ENCODE results near the gene IMPACT.

The IMPACT gene, protein sequence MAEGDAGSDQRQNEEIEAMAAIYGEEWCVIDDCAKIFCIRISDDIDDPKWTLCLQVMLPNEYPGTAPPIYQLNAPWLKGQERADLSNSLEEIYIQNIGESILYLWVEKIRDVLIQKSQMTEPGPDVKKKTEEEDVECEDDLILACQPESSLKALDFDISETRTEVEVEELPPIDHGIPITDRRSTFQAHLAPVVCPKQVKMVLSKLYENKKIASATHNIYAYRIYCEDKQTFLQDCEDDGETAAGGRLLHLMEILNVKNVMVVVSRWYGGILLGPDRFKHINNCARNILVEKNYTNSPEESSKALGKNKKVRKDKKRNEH

DNA sequence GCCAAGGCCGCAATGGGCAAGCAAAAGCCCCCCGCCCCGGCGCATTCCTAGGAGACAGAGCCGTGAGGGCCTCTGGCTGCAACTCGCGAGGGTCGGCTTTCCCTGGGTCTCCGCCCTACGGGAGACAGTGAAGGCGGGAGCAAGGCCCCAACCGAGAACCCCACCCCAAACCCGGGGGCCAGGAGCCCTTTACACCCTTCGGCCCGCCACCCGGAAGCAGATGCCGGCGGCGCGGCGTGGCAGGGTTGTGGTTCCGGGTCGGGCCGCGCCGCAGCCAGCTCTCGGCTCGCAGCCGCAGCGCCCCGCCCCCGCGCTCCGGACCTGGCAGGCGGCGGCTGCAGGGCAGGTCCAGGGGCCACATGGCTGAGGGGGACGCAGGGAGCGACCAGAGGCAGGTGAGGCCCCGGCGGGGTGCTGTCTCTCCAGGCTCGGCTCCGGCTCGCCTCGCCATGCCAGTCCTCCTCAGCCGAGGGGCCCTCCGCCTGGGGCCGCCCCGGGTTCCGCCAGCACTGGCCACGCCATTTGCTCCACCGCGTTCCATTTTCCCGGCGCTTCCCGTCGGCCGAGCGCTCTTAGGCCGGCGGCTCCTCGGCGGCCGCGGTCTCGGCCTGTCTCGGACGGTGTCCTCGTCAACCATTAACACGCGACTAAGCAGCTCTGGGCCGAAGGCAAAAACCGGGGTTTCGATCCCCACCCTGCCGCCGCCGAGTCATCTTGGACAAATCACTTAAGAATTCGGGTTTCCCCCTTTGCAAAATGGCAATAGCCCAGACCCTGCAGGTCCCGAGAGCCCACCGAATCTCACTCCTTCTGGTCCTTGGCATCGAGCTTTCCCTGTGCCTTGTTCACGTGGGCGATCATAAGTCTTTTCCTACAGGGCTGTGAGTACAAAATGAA is at the start of gene IMPACT:
TSS of gene IMPACT (plus strand) at position 273 of the 897 bp plus-strand sequence. CDS start at position 360, 87 bp downstream.
- in situ Hi-C loops (cut with MboI; ENCODE audit: low sequenced_read_pairs) = no loop called here

GRCh38 chr18:24378598-24378997 is 47.9 kb upstream of the IMPACT start:
- in situ Hi-C loops (cut with MboI; ENCODE audit: low sequenced_read_pairs) = no loop called here

- in situ Hi-C loops (cut with MboI; ENCODE audit: low sequenced_read_pairs) = no loop called here
These were observed 46.2 kb upstream of the IMPACT start for GRCh38 chr18:24380163-24380747.

DNA sequence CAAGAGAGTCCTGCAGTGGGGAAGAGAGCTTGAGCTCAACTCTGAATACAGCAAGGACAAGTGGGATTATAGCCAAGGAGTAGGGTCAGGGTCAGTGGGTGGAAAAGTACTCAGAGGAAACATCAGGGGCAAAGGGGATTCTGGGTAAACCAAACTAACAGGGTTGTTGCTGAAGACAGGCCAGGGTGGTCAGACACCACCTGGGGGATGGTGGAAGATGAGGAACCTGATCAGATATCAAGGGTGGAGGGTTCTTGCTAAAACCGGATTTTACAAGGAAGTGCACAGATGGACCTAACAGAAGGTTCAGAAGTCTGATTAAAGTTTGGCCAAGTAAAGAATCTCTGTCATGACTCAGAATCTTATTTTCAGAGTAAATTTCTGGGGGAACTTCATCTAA is 45.3 kb upstream of the IMPACT start:
- in situ Hi-C loops (cut with MboI; ENCODE audit: low sequenced_read_pairs) = no loop called here

DNA sequence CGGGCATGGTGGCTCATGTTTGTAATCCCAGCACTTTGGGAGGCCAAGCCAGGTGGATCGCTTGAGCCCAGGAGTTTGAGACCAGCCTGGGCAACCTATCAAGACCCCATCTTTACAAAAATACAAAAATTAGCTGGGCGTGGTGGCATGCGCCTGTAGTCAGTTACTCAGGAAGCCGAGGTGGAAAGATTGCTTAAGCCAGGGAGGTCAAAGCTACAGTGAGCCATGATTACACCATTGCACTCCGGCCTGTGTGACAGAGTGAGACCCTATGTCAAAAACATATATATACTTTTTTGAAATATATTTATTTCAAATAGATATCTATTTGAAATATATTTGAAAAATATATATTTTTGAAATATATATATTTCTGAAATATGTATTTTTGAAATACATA is 39.8 kb upstream of the IMPACT start:
- in situ Hi-C loops (cut with MboI; ENCODE audit: low sequenced_read_pairs) = no loop called here

DNA sequence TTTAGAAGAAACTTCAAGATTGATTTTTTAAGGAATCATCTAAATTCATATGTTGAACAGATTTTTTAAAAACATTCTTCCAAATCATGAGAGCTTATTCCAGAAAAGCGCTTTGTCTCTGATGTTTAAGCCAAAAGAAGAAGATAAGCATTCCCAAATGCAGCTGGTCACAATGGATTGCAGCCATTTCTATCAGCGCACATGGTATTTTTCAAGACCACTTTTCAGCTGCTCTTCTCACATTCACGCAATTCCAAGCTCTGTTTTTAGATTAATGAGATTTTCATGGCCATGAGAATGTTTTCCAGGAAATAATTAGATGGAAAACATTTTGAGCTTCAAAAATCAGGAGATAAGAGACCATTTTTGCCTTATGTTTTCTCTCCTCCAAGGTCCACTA is 37.5 kb upstream of the IMPACT start:
- in situ Hi-C loops (cut with MboI; ENCODE audit: low sequenced_read_pairs) = no loop called here

GRCh38 chr18:24395049-24395795 is 31.2 kb upstream of the IMPACT start:
- in situ Hi-C loops (cut with MboI; ENCODE audit: low sequenced_read_pairs) = no loop called here

DNA sequence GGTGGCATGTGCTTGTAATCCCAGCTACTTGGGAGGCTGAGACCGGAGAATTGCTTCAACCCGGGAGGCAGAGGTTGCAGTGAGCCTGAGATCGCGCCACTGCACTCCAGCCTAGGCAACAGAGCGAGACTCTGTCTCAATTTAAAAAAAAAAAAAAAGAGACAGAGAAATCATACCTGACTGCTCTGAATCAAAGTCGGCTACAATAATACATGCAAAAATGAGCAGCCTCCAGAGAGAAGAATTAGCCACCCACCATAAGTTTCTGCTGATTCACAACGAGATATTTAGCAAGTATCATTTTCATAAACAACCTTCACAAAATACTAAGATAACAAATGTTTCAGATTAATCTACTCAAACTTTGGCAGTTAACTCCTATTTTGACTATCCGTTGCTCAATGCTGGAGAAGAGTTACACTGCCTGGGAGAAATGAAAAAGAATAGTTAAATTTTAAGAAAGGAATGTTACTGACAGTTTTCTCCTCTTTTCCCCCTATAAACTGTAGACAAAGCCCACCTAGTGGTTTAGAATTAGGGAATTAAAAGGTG is 30.3 kb upstream of the IMPACT start:
- in situ Hi-C loops (cut with MboI; ENCODE audit: low sequenced_read_pairs) = no loop called here

- in situ Hi-C loops (cut with MboI; ENCODE audit: low sequenced_read_pairs) = no loop called here
These were observed 29.3 kb upstream of the IMPACT start for GRCh38 chr18:24397131-24397693.

DNA sequence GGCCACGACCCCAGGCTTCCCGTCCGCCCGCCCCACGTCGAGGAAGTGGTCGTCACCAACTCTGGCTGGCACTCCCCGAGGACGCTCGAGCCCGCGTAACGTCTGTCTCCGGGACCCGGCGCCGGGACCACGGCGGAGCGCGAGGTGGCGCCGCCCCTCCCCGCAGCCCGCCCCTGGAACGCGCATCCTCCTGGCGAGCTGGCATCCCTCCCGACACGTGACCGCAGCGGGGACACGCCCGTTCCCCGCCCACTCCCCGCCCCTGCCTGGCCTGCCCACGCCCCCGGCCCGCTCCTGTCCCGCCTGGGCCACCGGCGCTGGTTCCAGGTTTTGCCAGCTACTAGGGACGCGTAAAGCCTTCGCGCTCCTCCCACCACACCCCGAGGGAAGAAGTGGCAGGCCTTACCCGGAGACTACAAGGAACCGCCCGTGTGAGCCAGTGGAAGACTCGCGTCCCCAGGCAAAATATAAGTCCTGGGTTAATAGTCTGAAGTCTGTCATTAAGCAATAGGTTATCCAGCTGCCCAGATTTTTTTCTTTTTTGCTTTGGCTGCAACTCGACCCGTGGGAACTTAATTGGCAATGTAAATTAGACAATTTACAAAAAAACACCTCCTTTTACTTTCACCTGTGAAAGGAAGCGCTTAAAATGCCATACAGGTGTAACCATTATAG is 28.6 kb upstream of the IMPACT start, which contains the start of gene OSBPL1A:
TSS of gene OSBPL1A (minus strand) at position 131 of the 675 bp plus-strand sequence. CDS start 20,291 bp downstream, outside the sequence.
- in situ Hi-C loops (cut with MboI; ENCODE audit: low sequenced_read_pairs) = no loop called here

- in situ Hi-C loops (cut with MboI; ENCODE audit: low sequenced_read_pairs) = no loop called here
These were observed 27.9 kb upstream of the IMPACT start for GRCh38 chr18:24398540-24398939.

- in situ Hi-C loops (cut with MboI; ENCODE audit: low sequenced_read_pairs) = no loop called here
These were observed 25.9 kb upstream of the IMPACT start for GRCh38 chr18:24400587-24400986.

DNA sequence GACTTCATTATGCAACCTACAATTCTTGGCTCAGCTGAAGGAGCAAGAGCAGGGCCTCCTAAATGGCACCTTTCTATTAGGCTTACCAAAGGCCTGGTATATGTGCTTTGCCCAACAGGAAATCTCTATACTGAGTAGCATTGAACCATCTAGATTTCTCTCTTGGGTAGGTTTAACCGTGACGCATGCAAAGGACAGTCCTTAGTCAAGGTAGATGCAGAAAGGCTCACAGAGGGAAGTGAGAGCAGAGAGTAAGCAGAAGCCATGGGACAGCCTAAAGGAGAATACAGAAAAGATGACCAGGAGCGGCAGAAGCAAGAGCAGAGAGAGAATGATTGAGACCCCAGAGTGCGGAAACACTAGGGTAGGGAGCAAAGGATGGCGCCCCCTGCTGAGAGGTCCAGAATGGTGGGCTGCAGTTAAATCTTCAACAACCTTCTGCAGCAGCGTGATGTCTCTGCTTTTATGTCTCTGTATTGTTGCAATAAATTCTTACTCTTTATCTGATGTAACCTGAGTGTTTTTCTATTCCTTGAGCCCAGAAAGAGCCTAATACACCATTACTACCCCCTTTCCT is 24.2 kb upstream of the IMPACT start:
- in situ Hi-C loops (cut with MboI; ENCODE audit: low sequenced_read_pairs) = no loop called here

- in situ Hi-C loops (cut with MboI; ENCODE audit: low sequenced_read_pairs) = no loop called here
These were observed 23.4 kb upstream of the IMPACT start for GRCh38 chr18:24403076-24403475.

- in situ Hi-C loops (cut with MboI; ENCODE audit: low sequenced_read_pairs) = no loop called here
These were observed 21.9 kb upstream of the IMPACT start for GRCh38 chr18:24404591-24404990.

GRCh38 chr18:24408496-24408895 is 18.0 kb upstream of the IMPACT start:
- in situ Hi-C loops (cut with MboI; ENCODE audit: low sequenced_read_pairs) = no loop called here

DNA sequence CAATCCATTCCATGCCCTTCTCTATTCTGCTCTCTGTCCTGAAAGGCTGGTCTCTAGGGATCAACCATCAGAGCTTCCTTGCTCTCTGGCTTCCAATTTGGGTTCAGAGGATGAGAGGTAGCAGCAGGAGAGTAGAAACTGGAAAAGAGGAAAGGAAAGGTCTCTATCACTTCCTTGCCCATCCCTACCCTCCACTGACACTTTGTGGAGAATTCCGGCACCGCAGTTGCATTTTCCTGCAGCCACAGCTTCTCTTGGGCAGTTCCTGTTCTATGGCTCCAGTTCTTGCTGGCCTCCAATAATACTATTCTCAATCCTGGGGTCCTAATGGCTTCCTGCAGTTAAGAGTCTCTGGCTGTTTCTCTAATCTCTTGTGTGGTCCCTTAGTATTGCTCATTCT is 13.3 kb upstream of the IMPACT start:
- in situ Hi-C loops (cut with MboI; ENCODE audit: low sequenced_read_pairs) = no loop called here

DNA sequence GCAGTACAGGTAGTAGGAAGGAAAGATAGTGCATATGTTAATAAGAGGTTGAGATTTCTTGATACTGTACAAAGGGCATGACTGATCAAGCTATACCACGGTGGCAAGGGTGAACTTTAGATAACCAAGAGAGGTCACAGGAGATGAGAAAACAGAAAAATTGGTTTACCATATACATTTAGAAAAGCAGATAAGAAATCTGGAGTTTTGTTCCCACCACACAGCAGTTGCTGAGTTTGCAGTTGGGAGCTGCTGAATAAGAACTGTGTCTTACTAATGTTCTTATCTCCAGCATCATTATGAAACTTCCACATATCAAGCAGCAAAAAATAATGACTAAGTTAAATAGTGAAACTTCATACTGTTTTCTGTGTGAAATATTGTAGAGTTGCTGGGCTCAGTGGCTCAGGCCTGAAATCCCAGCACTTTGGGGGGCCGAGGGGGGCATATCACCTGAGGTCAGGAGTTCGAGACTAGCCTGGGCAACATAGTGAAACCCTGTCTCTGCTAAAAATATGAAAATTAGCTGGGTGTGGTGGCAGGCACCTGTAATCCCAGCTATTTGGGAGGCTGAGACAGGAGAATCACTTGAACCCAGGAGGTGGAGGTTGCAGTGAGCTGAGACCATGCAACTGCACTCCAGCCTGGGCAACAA is 12.0 kb upstream of the IMPACT start:
- in situ Hi-C loops (cut with MboI; ENCODE audit: low sequenced_read_pairs) = no loop called here

- in situ Hi-C loops (cut with MboI; ENCODE audit: low sequenced_read_pairs) = no loop called here
These were observed 9.0 kb upstream of the IMPACT start for GRCh38 chr18:24417480-24417879.
